ENCODE results near the gene HMBS.

Gene HMBS

GRCh38 chr11:119106564-119107537, 22.2 kb downstream of the HMBS start, which contains the start of gene C2CD2L:
Gene C2CD2L (plus strand): TSS chr11:119107344. CDS start chr11:119107742, 398 bp downstream.
- Histone ChIP-seq H3K4me3 (ENCODE audit: low read depth in 1 of 2, low read length in 2 of 2) (peak within 1 kb of the TSS; percentile 58 to 91), H3K36me3 (ENCODE audit: insufficient read depth, low read length) (peaks cover 13% of the 10 kb centered on the region), H3K9ac (ENCODE audit: low read length) (peak within 1 kb of the TSS; percentile 67), H3K27ac (ENCODE audit: low read depth, low read length) (peak within 1 kb of the TSS; percentile 84), H3K27me3 (ENCODE audit: control insufficient read depth in 1 of 2, insufficient read depth in 2 of 2, low read length in 2 of 2) (no peaks in the 10 kb centered on the region), H3K4me1 (ENCODE audit: insufficient read depth, low read length) (peaks cover 27% of the 10 kb centered on the region), H3K9me3 (ENCODE audit: low read length) (no peaks in the 10 kb centered on the region)

GRCh38 chr11:119107538-119108145, 23.0 kb downstream of the HMBS start:
- Histone ChIP-seq H3K4me3 (ENCODE audit: low read depth in 1 of 2, low read length in 2 of 2) (peak overlapping the region; percentile 58 to 91), H3K27ac (ENCODE audit: low read depth, low read length) (peak overlapping the region; percentile 80), H3K27me3 (ENCODE audit: control insufficient read depth in 1 of 2, insufficient read depth in 2 of 2, low read length in 2 of 2) (no peaks in the 10 kb centered on the region), H3K9ac (ENCODE audit: low read length) (peak overlapping the region; percentile 44), H3K4me1 (ENCODE audit: insufficient read depth, low read length) (peaks cover 27% of the 10 kb centered on the region), H3K36me3 (ENCODE audit: insufficient read depth, low read length) (peaks cover 17% of the 10 kb centered on the region), H3K9me3 (ENCODE audit: low read length) (no peaks in the 10 kb centered on the region)

GRCh38 chr11:119108146-119108856, 23.6 kb downstream of the HMBS start:
- peak overlapping the region; percentile 44 for H3K9ac ChIP-seq (ENCODE audit: low read length)

GRCh38 chr11:119108857-119109221, 24.2 kb downstream of the HMBS start:
- H3K27ac ChIP-seq (ENCODE audit: low read depth, low read length) = no peak overlapping the region

More at GRCh38 chr11:119108146-119108856, 23.6 kb downstream of the HMBS start:
- Histone ChIP-seq H3K4me1 (ENCODE audit: insufficient read depth, low read length) (peaks cover 27% of the 10 kb centered on the region), H3K27ac (ENCODE audit: low read depth, low read length) (peak overlapping the region; percentile 80), H3K36me3 (ENCODE audit: insufficient read depth, low read length) (peaks cover 17% of the 10 kb centered on the region), H3K4me3 (ENCODE audit: low read depth in 1 of 2, low read length in 2 of 2) (peak overlapping the region; percentile 58 to 91), H3K9me3 (ENCODE audit: low read length) (no peaks in the 10 kb centered on the region), H3K27me3 (ENCODE audit: control insufficient read depth in 1 of 2, insufficient read depth in 2 of 2, low read length in 2 of 2) (no peaks in the 10 kb centered on the region)

GRCh38 chr11:119109843-119110242, 25.2 kb downstream of the HMBS start:
- Histone ChIP-seq H3K4me1 (ENCODE audit: insufficient read depth, low read length) (peaks cover 27% of the 10 kb centered on the region), H3K4me3 (ENCODE audit: low read depth in 1 of 2, low read length in 2 of 2) (no peak overlapping the region), H3K36me3 (ENCODE audit: insufficient read depth, low read length) (peaks cover 30% of the 10 kb centered on the region), H3K9me3 (ENCODE audit: low read length) (no peaks in the 10 kb centered on the region), H3K9ac (ENCODE audit: low read length) (no peak overlapping the region), H3K27me3 (ENCODE audit: control insufficient read depth in 1 of 2, insufficient read depth in 2 of 2, low read length in 2 of 2) (no peaks in the 10 kb centered on the region), H3K27ac (ENCODE audit: low read depth, low read length) (no peak overlapping the region)

More at GRCh38 chr11:119108857-119109221, 24.2 kb downstream of the HMBS start:
- no peaks in the 10 kb centered on the region for H3K9me3 ChIP-seq (ENCODE audit: low read length)
- H3K9ac ChIP-seq (ENCODE audit: low read length) = peak overlapping the region; percentile 44
- peaks cover 27% of the 10 kb centered on the region for H3K4me1 ChIP-seq (ENCODE audit: insufficient read depth, low read length)
- H3K27me3 ChIP-seq (ENCODE audit: control insufficient read depth in 1 of 2, insufficient read depth in 2 of 2, low read length in 2 of 2) = no peaks in the 10 kb centered on the region
- H3K36me3 ChIP-seq (ENCODE audit: insufficient read depth, low read length) = peaks cover 22% of the 10 kb centered on the region
- peak overlapping the region in 1 of 2 donors; percentile 58 for H3K4me3 ChIP-seq (ENCODE audit: low read depth in 1 of 2, low read length in 2 of 2)

GRCh38 chr11:119110439-119110838, 25.8 kb downstream of the HMBS start:
- Histone ChIP-seq H3K27ac (ENCODE audit: low read depth, low read length) (no peak overlapping the region), H3K9ac (ENCODE audit: low read length) (no peak overlapping the region), H3K4me1 (ENCODE audit: insufficient read depth, low read length) (peaks cover 27% of the 10 kb centered on the region)

GRCh38 chr11:119111361-119111925, 26.8 kb downstream of the HMBS start:
- H3K27ac ChIP-seq (ENCODE audit: low read depth, low read length) = no peak overlapping the region
- peaks cover 23% of the 10 kb centered on the region for H3K4me1 ChIP-seq (ENCODE audit: insufficient read depth, low read length)
- no peak overlapping the region for H3K9ac ChIP-seq (ENCODE audit: low read length)
- H3K36me3 ChIP-seq (ENCODE audit: insufficient read depth, low read length) = peaks cover 30% of the 10 kb centered on the region
- H3K27me3 ChIP-seq (ENCODE audit: control insufficient read depth in 1 of 2, insufficient read depth in 2 of 2, low read length in 2 of 2) = no peaks in the 10 kb centered on the region
- no peak overlapping the region for H3K4me3 ChIP-seq (ENCODE audit: low read depth in 1 of 2, low read length in 2 of 2)
- no peaks in the 10 kb centered on the region for H3K9me3 ChIP-seq (ENCODE audit: low read length)

More at GRCh38 chr11:119110439-119110838, 25.8 kb downstream of the HMBS start:
- no peaks in the 10 kb centered on the region for H3K9me3 ChIP-seq (ENCODE audit: low read length)
- H3K27me3 ChIP-seq (ENCODE audit: control insufficient read depth in 1 of 2, insufficient read depth in 2 of 2, low read length in 2 of 2) = no peaks in the 10 kb centered on the region
- H3K36me3 ChIP-seq (ENCODE audit: insufficient read depth, low read length) = peaks cover 30% of the 10 kb centered on the region
- no peak overlapping the region for H3K4me3 ChIP-seq (ENCODE audit: low read depth in 1 of 2, low read length in 2 of 2)

- Histone ChIP-seq H3K36me3 (ENCODE audit: insufficient read depth, low read length) (peaks cover 30% of the 10 kb centered on the region), H3K27ac (ENCODE audit: low read depth, low read length) (no peak overlapping the region), H3K27me3 (ENCODE audit: control insufficient read depth in 1 of 2, insufficient read depth in 2 of 2, low read length in 2 of 2) (no peaks in the 10 kb centered on the region)
These were observed 27.8 kb downstream of the HMBS start for GRCh38 chr11:119112314-119113020.

GRCh38 chr11:119113716-119114115, 29.0 kb downstream of the HMBS start:
- no peaks in the 10 kb centered on the region for H3K9me3 ChIP-seq (ENCODE audit: low read length)

More at GRCh38 chr11:119112314-119113020, 27.8 kb downstream of the HMBS start:
- Histone ChIP-seq H3K4me3 (ENCODE audit: low read depth in 1 of 2, low read length in 2 of 2) (no peak overlapping the region), H3K4me1 (ENCODE audit: insufficient read depth, low read length) (peaks cover 19% of the 10 kb centered on the region), H3K9ac (ENCODE audit: low read length) (no peak overlapping the region), H3K9me3 (ENCODE audit: low read length) (no peaks in the 10 kb centered on the region)

GRCh38 chr11:119114351-119114750, 29.7 kb downstream of the HMBS start:
- Histone ChIP-seq H3K27me3 (ENCODE audit: control insufficient read depth in 1 of 2, insufficient read depth in 2 of 2, low read length in 2 of 2) (no peaks in the 10 kb centered on the region), H3K9ac (ENCODE audit: low read length) (no peak overlapping the region), H3K4me3 (ENCODE audit: low read depth in 1 of 2, low read length in 2 of 2) (no peak overlapping the region), H3K4me1 (ENCODE audit: insufficient read depth, low read length) (peaks cover 4% of the 10 kb centered on the region), H3K9me3 (ENCODE audit: low read length) (no peaks in the 10 kb centered on the region), H3K27ac (ENCODE audit: low read depth, low read length) (no peak overlapping the region), H3K36me3 (ENCODE audit: insufficient read depth, low read length) (peaks cover 30% of the 10 kb centered on the region)

More at GRCh38 chr11:119113716-119114115, 29.0 kb downstream of the HMBS start:
- no peak overlapping the region for H3K27ac ChIP-seq (ENCODE audit: low read depth, low read length)
- no peak overlapping the region for H3K9ac ChIP-seq (ENCODE audit: low read length)
- H3K36me3 ChIP-seq (ENCODE audit: insufficient read depth, low read length) = peaks cover 30% of the 10 kb centered on the region
- H3K4me1 ChIP-seq (ENCODE audit: insufficient read depth, low read length) = peaks cover 11% of the 10 kb centered on the region
- H3K27me3 ChIP-seq (ENCODE audit: control insufficient read depth in 1 of 2, insufficient read depth in 2 of 2, low read length in 2 of 2) = no peaks in the 10 kb centered on the region
- no peak overlapping the region for H3K4me3 ChIP-seq (ENCODE audit: low read depth in 1 of 2, low read length in 2 of 2)
